Nephron (organoid): Measurements from ENCODE around the gene SYT7.
A peak's percentile ranks its signal among the peaks of the same experiment; 100 is the strongest.

Experiments
- H3K27ac Mint-ChIP-seq, 3 experiments: 2 replicates each; pipeline ENCODE4 v1.8.0; 2020; ENCODE audit warnings: mixed read lengths in 3 of 3, mild to moderate bottlenecking in 2 of 3, moderate library complexity in 1 of 3
- H3K27me3 Mint-ChIP-seq: 2 replicates; pipeline ENCODE4 v1.8.0; 2021; ENCODE audit warnings: low read depth, mild to moderate bottlenecking, moderate library complexity, mixed read lengths
- H3K36me3 Mint-ChIP-seq: 2 replicates; pipeline ENCODE4 v1.8.0; 2020; ENCODE audit warnings: low read depth, mixed read lengths
- H3K4me1 Mint-ChIP-seq: 2 replicates; pipeline ENCODE4 v1.8.0; 2020; ENCODE audit warnings: mixed read lengths
- H3K4me3 Mint-ChIP-seq, 3 experiments: 2 replicates each; pipeline ENCODE4 v1.8.0; 2020; ENCODE audit warnings: mild to moderate bottlenecking in 3 of 3, mixed read lengths in 3 of 3, moderate library complexity in 2 of 3
- H3K9me3 Mint-ChIP-seq: 2 replicates; pipeline ENCODE4 v1.8.0; 2020; ENCODE audit warnings: mixed read lengths
- CTCF ChIP-seq, 3 experiments: fragments of 200-600 bp; sonication (generic); IDR thresholded peaks; one replicate each; pipeline ENCODE4 v1.5.0; 2021; ENCODE audit warnings: antibody characterized with exemption in 3 of 3; ENCODE audit not compliant: unreplicated experiment in 3 of 3

Gene SYT7

DNA sequence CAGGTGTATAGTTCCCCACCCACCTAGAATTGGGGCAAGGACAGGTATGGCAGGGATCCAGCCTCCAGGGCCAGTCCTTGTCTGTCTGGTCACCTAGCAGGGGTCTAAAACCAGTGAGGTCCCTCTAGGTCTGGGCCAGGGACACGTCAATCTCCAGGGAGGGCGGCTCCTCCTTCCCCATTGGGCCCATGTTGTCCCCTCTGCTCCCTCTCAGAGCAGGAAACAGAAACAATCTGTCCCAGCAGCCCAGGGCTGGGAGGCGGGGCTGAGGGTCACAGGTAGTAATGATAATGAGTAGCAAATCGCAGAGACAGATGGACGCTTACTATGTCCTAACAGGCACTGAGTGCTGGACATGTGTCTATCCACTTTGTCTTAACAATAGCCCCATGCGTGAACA is 22.8 kb upstream of the SYT7 start:
- H3K4me1 Mint-ChIP-seq: peaks cover 28% of the 10 kb centered on the region
- H3K36me3 Mint-ChIP-seq: no peaks in the 10 kb centered on the region
- peaks cover 52% of the 10 kb centered on the region for H3K27me3 Mint-ChIP-seq
- no peak overlapping the region for H3K27ac Mint-ChIP-seq
- H3K9me3 Mint-ChIP-seq: no peaks in the 10 kb centered on the region
- TF ChIP-seq CTCF (IDR thresholded peaks at IDR 0.05; ENCODE audit: unreplicated experiment in 3 of 3): no peak
- no peak overlapping the region for H3K4me3 Mint-ChIP-seq

DNA sequence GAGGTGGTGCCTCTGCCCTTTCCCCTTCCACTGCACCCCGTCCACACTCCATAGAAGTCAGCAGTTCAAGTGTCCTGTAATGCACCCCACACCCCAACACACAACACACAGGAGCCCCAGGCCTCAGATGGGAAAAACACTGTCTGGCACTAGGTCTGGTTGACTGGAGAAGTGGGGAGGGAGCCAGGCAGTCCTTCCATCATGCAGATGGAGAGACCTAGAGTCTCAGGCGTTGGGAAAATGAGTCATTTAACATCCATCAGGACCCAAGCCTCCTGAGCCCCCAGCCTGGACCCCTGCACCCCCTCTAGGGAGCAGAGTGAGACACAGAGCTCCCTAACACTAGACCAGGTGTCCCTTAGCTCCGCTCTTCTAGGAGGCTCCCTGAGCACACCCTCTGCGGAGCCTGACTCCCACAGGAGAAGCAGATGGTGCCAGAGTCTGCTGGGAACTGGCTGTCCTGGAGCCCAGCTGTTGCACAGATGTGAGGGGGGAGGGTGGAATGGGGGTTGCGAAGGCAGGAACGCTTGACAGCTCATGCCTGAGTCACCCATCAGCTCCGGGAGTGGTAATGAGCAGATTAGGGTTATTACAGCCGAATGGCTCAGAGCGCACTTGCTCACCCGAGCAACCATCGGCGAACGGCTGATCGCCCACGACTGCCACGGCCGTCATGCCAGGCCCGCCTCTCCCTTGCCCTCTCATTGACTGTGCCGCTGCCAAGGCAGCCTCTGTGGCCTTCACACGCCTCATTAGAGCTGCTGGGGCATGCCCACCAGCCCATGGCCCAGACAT is 22.1 kb upstream of the SYT7 start:
- Mint-ChIP-seq H3K27ac (no peak overlapping the region), H3K4me1 (peaks cover 32% of the 10 kb centered on the region), H3K36me3 (no peaks in the 10 kb centered on the region), H3K4me3 (no peak overlapping the region), H3K9me3 (no peaks in the 10 kb centered on the region), H3K27me3 (peaks cover 59% of the 10 kb centered on the region)
- no peak for TF ChIP-seq CTCF (IDR thresholded peaks at IDR 0.05; ENCODE audit: unreplicated experiment in 3 of 3)

- no peaks in the 10 kb centered on the region for H3K9me3 Mint-ChIP-seq
Measured at GRCh38 chr11:61601512-61601911, 20.6 kb upstream of the SYT7 start.

GRCh38 chr11:61599968-61600710 is 19.3 kb upstream of the SYT7 start:
- H3K36me3 Mint-ChIP-seq: no peaks in the 10 kb centered on the region
- no peaks in the 10 kb centered on the region for H3K9me3 Mint-ChIP-seq
- no peak overlapping the region for H3K4me3 Mint-ChIP-seq
- peaks cover 37% of the 10 kb centered on the region for H3K4me1 Mint-ChIP-seq
- TF ChIP-seq CTCF (IDR thresholded peaks at IDR 0.05; ENCODE audit: unreplicated experiment in 3 of 3): no peak
- no peak overlapping the region for H3K27ac Mint-ChIP-seq
- H3K27me3 Mint-ChIP-seq: peaks cover 56% of the 10 kb centered on the region

More at GRCh38 chr11:61601512-61601911, 20.6 kb upstream of the SYT7 start:
- Mint-ChIP-seq H3K27ac (peak overlapping the region in 1 of 3 experiments; percentile 62), H3K4me3 (no peak overlapping the region), H3K4me1 (peaks cover 32% of the 10 kb centered on the region), H3K27me3 (peaks cover 58% of the 10 kb centered on the region), H3K36me3 (no peaks in the 10 kb centered on the region)
- TF ChIP-seq CTCF (IDR thresholded peaks at IDR 0.05; ENCODE audit: unreplicated experiment in 3 of 3): no peak

- Mint-ChIP-seq H3K36me3 (no peaks in the 10 kb centered on the region), H3K4me1 (peaks cover 41% of the 10 kb centered on the region), H3K27me3 (peaks cover 56% of the 10 kb centered on the region), H3K9me3 (no peaks in the 10 kb centered on the region), H3K4me3 (peak overlapping the region in 2 of 3 experiments; percentile 17 to 31), H3K27ac (peak overlapping the region; percentile 61 to 82 (median 67))
- TF ChIP-seq CTCF (IDR thresholded peaks at IDR 0.05; ENCODE audit: unreplicated experiment in 3 of 3): no peak
Measured at GRCh38 chr11:61598886-61599868, 18.3 kb upstream of the SYT7 start.
